Muscle layer of duodenum (tissue), 2 donors: Measurements from ENCODE around the gene C2CD4B.

Experiments used
- H3K27ac ChIP-seq: one replicate; pipeline ENCODE4 v1.7.0; 2013; ENCODE audit warnings: mild to moderate bottlenecking, low read length
- H3K27me3 ChIP-seq: one replicate; pipeline ENCODE4 v1.7.0; 2013; ENCODE audit warnings: low read depth, mild to moderate bottlenecking, control low read depth, low read length
- H3K36me3 ChIP-seq, 2 donors: one replicate each; pipeline ENCODE4 v1.7.0; 2013; ENCODE audit warnings: low read length in 2 of 2, control low read depth in 1 of 2, mild to moderate bottlenecking in 1 of 2; ENCODE audit not compliant: insufficient read depth in 2 of 2, control insufficient read depth in 1 of 2
- H3K4me1 ChIP-seq, 2 donors: one replicate each; pipeline ENCODE4 v1.7.0; 2013; ENCODE audit warnings: low read length in 2 of 2, mild to moderate bottlenecking in 2 of 2, control low read depth in 1 of 2, moderate library complexity in 1 of 2; ENCODE audit not compliant: insufficient read depth in 2 of 2, control insufficient read depth in 1 of 2
- H3K4me3 ChIP-seq, 2 donors: one replicate each; pipeline ENCODE4 v1.7.0; 2013; ENCODE audit warnings: low read length in 2 of 2, low read depth in 1 of 2, mild to moderate bottlenecking in 1 of 2
- H3K9me3 ChIP-seq, 2 donors: one replicate each; pipeline ENCODE4 v1.7.0; 2013; ENCODE audit warnings: low read length in 2 of 2, control low read depth in 1 of 2, mild to moderate bottlenecking in 1 of 2; ENCODE audit not compliant: control insufficient read depth in 1 of 2
- donor health status: healthy.

Gene C2CD4B

GRCh38 chr15:62186578-62186977 is 21.5 kb upstream of the C2CD4B start:
- no peaks in the 10 kb centered on the region for H3K9me3 ChIP-seq
- no peaks in the 10 kb centered on the region for H3K4me1 ChIP-seq
- no peak overlapping the region for H3K27ac ChIP-seq
- no peaks in the 10 kb centered on the region for H3K36me3 ChIP-seq
- no peaks in the 10 kb centered on the region for H3K27me3 ChIP-seq
- H3K4me3 ChIP-seq, result no peak overlapping the region

GRCh38 chr15:62183130-62183529 is 18.0 kb upstream of the C2CD4B start:
- H3K4me1 ChIP-seq, result no peaks in the 10 kb centered on the region
- no peaks in the 10 kb centered on the region for H3K9me3 ChIP-seq
- no peak overlapping the region for H3K27ac ChIP-seq
- H3K4me3 ChIP-seq, result no peak overlapping the region
- H3K27me3 ChIP-seq, result no peaks in the 10 kb centered on the region
- H3K36me3 ChIP-seq, result no peaks in the 10 kb centered on the region

DNA sequence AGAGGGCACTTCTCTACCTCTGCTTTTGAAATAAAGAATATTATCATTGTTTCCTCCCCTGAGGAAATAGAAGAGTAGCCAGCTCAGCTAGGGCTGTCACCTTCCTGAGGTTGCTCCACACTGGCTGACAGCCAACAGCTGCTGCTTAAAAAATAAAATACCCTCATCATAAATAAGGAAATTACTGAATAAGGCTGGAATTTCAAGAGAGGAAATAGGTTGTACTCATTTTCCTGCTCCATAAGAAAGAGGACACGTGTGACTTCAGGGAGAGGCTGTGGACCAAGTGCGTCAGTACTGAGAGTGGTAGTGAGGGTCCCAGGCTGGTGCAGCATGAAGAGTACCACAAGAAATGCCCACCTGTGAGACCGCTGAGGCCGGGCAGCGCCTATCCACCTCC is 8.1 kb upstream of the C2CD4B start:
- H3K9me3 ChIP-seq, result no peaks in the 10 kb centered on the region
- no peaks in the 10 kb centered on the region for H3K27me3 ChIP-seq
- no peak overlapping the region for H3K4me3 ChIP-seq
- no peak overlapping the region for H3K27ac ChIP-seq
- no peaks in the 10 kb centered on the region for H3K4me1 ChIP-seq
- H3K36me3 ChIP-seq, result no peaks in the 10 kb centered on the region

GRCh38 chr15:62171882-62172281 is 6.8 kb upstream of the C2CD4B start:
- no peaks in the 10 kb centered on the region for H3K4me1 ChIP-seq
- no peak overlapping the region for H3K27ac ChIP-seq
- no peaks in the 10 kb centered on the region for H3K36me3 ChIP-seq
- no peaks in the 10 kb centered on the region for H3K27me3 ChIP-seq
- no peak overlapping the region for H3K4me3 ChIP-seq
- no peaks in the 10 kb centered on the region for H3K9me3 ChIP-seq

DNA sequence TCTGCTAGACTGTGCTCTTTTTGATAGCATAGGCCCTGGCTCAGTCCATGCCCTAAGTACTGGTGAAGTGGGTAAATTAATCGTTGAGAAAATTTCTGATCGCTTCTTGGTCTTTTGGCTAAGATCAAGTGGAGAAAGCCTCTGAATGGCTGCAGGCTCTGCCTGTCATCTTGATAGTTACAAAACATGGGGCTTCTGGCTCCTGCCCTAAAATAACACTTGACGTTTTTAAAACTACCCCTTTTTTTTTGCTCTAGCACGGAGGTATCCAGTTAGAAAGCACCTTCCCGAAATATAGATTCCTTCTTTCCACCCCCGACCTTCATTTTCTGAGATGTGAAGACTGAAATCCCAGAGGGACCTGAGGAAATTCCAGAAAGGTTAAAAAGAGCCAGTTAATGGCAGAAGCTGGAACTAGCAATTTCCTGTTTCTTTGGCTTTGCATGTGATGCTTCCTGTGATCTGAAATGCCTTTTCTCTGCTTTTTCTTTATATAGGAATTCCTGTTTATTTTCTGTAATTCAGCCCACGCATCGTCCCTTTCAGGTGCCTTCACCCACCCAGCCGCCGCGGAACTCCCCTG is 799 bp upstream of the C2CD4B start:
- H3K36me3 ChIP-seq, result no peaks in the 10 kb centered on the region
- H3K4me3 ChIP-seq, result peak overlapping the region; percentile 21 to 62
- H3K27me3 ChIP-seq, result peaks cover 15% of the 10 kb centered on the region
- peaks cover 0 to 18% of the 10 kb centered on the region in 2 donors for H3K4me1 ChIP-seq
- no peaks in the 10 kb centered on the region for H3K9me3 ChIP-seq
- H3K27ac ChIP-seq, result no peak overlapping the region

DNA sequence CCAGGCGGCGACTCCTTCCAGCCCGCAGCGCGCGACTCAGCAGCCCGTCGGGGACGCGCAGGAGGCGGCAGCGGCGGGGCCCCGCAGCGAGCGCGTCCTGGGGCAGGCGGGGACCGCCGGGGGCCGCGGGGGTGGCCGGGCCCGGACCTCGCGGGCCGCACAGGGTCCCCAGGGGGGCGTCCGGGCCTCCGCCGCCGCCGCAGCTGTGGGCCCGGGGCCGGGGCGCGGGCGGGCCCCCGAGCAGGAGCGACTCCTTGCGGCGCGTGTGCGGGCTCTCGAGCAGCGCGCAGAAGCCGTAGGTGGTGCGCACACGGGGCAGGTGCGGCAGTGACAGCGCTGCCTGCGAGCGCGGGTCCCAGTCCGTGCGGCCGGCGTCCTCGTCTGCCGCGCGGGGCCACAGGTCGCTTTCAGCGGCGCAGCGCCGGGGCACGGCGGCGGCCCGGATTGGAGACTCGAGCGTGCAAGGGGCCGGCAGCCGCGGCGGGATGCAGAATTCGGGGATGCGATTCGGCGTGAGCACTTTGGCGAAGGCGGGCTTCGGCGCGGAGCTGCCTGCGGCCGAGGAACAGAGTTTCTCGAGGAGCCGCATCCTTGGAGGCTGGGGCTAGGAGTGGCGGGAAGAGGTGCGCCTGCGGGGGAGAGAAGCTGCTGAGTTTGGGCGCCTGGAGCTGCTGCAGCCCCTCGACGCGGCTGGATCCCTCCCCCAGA is 535 bp downstream of the C2CD4B start:
- H3K9me3 ChIP-seq, result no peaks in the 10 kb centered on the region
- H3K27ac ChIP-seq, result no peak overlapping the region
- peaks cover 15% of the 10 kb centered on the region for H3K27me3 ChIP-seq
- peak overlapping the region in 1 of 2 donors; percentile 62 for H3K4me3 ChIP-seq
- H3K4me1 ChIP-seq, result peaks cover 0 to 18% of the 10 kb centered on the region in 2 donors
- no peaks in the 10 kb centered on the region for H3K36me3 ChIP-seq

DNA sequence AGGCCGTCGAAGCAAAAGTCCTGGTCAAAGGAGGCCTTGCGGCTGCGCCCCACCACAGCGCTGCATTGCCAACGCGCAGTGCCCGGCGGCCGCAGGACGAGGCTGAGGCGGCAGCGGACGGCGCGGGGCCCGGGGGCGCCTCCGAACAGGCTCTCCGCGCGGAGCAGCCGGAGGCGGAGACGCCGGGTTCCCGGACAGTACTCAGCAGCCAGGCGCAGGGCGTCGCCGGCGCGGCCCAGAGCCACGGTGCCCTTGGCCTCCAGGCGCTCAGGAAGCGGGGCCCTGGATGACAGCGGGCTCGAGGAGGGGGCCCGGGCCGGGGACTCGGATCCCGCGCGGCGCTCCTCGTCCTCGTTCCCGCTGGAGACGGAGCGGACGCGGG is 1.1 kb downstream of the C2CD4B start:
- Histone ChIP-seq H3K27ac (no peak overlapping the region), H3K4me3 (peak overlapping the region in 1 of 2 donors; percentile 56), H3K36me3 (no peaks in the 10 kb centered on the region), H3K9me3 (peaks cover 0 to 3% of the 10 kb centered on the region in 2 donors), H3K4me1 (peaks cover 0 to 18% of the 10 kb centered on the region in 2 donors), H3K27me3 (peaks cover 15% of the 10 kb centered on the region)

- Histone ChIP-seq H3K9me3 (peaks cover 0 to 5% of the 10 kb centered on the region in 2 donors), H3K4me3 (peak overlapping the region; percentile 39 to 56), H3K4me1 (peaks cover 0 to 18% of the 10 kb centered on the region in 2 donors), H3K27ac (no peak overlapping the region), H3K36me3 (no peaks in the 10 kb centered on the region), H3K27me3 (peaks cover 15% of the 10 kb centered on the region)
Observed at GRCh38 chr15:62163397-62164013, 1.6 kb downstream of the C2CD4B start.

DNA sequence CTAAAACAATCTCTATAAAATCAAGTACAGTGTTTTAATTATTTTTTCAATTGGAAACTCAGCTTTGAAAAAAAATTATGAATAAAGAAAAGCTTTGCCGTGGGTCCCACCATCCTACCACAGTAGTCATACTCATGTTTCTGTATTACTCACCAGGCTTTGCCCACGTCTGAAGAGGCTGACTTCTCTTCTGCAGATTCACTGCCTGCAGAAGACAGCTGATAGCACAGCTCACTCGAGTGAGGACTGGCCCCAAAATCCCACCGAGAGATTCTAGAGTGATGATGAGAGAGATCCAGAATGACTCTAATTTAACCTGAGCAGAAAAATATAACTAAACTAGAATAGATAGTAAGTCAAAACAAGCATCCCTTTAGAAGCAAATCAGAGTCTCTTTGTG is 11.9 kb downstream of the C2CD4B start:
- Histone ChIP-seq H3K27me3 (no peaks in the 10 kb centered on the region), H3K9me3 (peaks cover 0 to 7% of the 10 kb centered on the region in 2 donors), H3K36me3 (no peaks in the 10 kb centered on the region), H3K4me3 (no peak overlapping the region), H3K27ac (no peak overlapping the region), H3K4me1 (no peaks in the 10 kb centered on the region)

DNA sequence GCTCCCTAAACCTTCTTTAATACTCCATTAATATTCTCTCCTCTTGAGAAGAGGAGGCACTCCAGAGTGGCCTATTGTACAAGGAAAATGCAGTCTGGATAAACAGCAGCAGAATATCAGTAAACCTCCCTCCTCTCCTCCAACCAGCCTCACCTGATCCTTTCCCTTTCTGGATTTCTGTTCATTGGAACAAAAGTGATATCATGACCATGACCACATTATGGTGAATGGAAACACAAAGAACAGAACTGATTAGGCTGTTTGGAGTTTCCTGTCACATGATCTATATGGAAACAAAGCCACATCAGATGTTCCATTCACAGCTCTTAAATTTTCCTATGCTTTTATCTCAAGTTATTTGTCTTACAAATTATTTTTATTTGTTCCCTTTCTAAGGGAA is 14.6 kb downstream of the C2CD4B start:
- no peaks in the 10 kb centered on the region for H3K9me3 ChIP-seq
- no peaks in the 10 kb centered on the region for H3K27me3 ChIP-seq
- no peak overlapping the region for H3K27ac ChIP-seq
- H3K4me1 ChIP-seq, result no peaks in the 10 kb centered on the region
- H3K4me3 ChIP-seq, result no peak overlapping the region
- no peaks in the 10 kb centered on the region for H3K36me3 ChIP-seq

GRCh38 chr15:62149729-62150128 is 15.4 kb downstream of the C2CD4B start:
- no peaks in the 10 kb centered on the region for H3K27me3 ChIP-seq
- no peak overlapping the region for H3K4me3 ChIP-seq
- no peak overlapping the region for H3K27ac ChIP-seq
- H3K36me3 ChIP-seq, result no peaks in the 10 kb centered on the region
- no peaks in the 10 kb centered on the region for H3K4me1 ChIP-seq
- no peaks in the 10 kb centered on the region for H3K9me3 ChIP-seq
